Stimulated activated naive CD8-positive, alpha-beta T cell treated with anti-CD3 and anti-CD28 coated beads, Interleukin-15, Interleukin-2, amounts not matched to agents 100 U/mL and 50 U/mL, for 24 hours (primary cell): ENCODE results near the gene PTPRJ.
"Not testable (repeated sequence)": the region's sequence is repeated elsewhere in the genome, so short reads cannot be mapped to it uniquely, and the experiment has no call there.

Source experiments
- ATAC-seq: fragments of 150-1000 bp; cut with Tn5 transposase; one replicate; pipeline ENCODE4 v1.10.0; 2021
- DNase-seq: peaks from one replicate; pipeline ENCODE4 v3.0.0; 2021

PTPRJ gene

GRCh38 chr11:48018528-48019216 is 38.3 kb downstream of the PTPRJ start:
- DNase-seq (no peak), ATAC-seq (no peak)

GRCh38 chr11:48019217-48019584 is 38.8 kb downstream of the PTPRJ start:
- DNase-seq (no peak), ATAC-seq (peak; percentile 70)

GRCh38 chr11:48019595-48019994 is 39.2 kb downstream of the PTPRJ start:
- DNase-seq, result no peak
- ATAC-seq, result no peak

GRCh38 chr11:48020092-48020755 is 39.9 kb downstream of the PTPRJ start:
- DNase-seq, result peak; percentile 52
- ATAC-seq, result peak; percentile 78

GRCh38 chr11:48021201-48021820 is 41.0 kb downstream of the PTPRJ start:
- DNase-seq, ATAC-seq: not testable (repeated sequence)

GRCh38 chr11:48022445-48022844 is 42.1 kb downstream of the PTPRJ start:
- ATAC-seq (no peak), DNase-seq (no peak)

GRCh38 chr11:48023608-48024007 is 43.2 kb downstream of the PTPRJ start:
- not testable (repeated sequence) for ATAC-seq, DNase-seq

GRCh38 chr11:48024635-48025071 is 44.3 kb downstream of the PTPRJ start:
- DNase-seq (no peak), ATAC-seq (no peak)

- no peak for DNase-seq
- no peak for ATAC-seq
Measured at GRCh38 chr11:48025293-48025983, 45.1 kb downstream of the PTPRJ start.

GRCh38 chr11:48025984-48026340 is 45.6 kb downstream of the PTPRJ start:
- DNase-seq (no peak), ATAC-seq (peak; percentile 76)

- DNase-seq, result no peak
- ATAC-seq, result no peak
Measured at GRCh38 chr11:48028914-48029680, 48.7 kb downstream of the PTPRJ start.

GRCh38 chr11:48029681-48030290 is 49.4 kb downstream of the PTPRJ start:
- DNase-seq, result no peak
- ATAC-seq, result no peak

- DNase-seq (no peak), ATAC-seq (peak; percentile 79)
Measured at GRCh38 chr11:48031602-48032001, 51.2 kb downstream of the PTPRJ start.

- ATAC-seq, result no peak
- DNase-seq, result no peak
Measured at GRCh38 chr11:48032721-48033120, 52.4 kb downstream of the PTPRJ start.

GRCh38 chr11:48033918-48034341 is 53.6 kb downstream of the PTPRJ start:
- no peak for DNase-seq
- no peak for ATAC-seq

GRCh38 chr11:48034926-48035871 is 54.8 kb downstream of the PTPRJ start:
- no peak for ATAC-seq

GRCh38 chr11:48036011-48036410 is 55.7 kb downstream of the PTPRJ start:
- DNase-seq (no peak), ATAC-seq (peak; percentile 51)

More at GRCh38 chr11:48034926-48035871, 54.8 kb downstream of the PTPRJ start:
- DNase-seq, result no peak

- ATAC-seq, result no peak
- no peak for DNase-seq
Measured at GRCh38 chr11:48036466-48036865, 56.1 kb downstream of the PTPRJ start.

- ATAC-seq (no peak), DNase-seq (no peak)
Measured at GRCh38 chr11:48037709-48038468, 57.5 kb downstream of the PTPRJ start.
